ENCODE measurements around the gene SMPDL3A.

SMPDL3A gene

GRCh38 chr6:122808121-122808885, 19.2 kb downstream of the SMPDL3A start:
- DNase-seq (ENCODE audit: extremely low read depth, insufficient read length) = no peak
- TF ChIP-seq CTCF (IDR thresholded peaks at IDR 0.05; ENCODE audit: insufficient read depth, low read length, poor library complexity, severe bottlenecking) = no peak
- Histone ChIP-seq H3K27me3 (replicated peaks; ENCODE audit: control insufficient read depth, insufficient read depth, low read length) (no peaks in the 10 kb centered on the region), H3K4me3 (replicated peaks; ENCODE audit: low read depth, low read length) (no peak overlapping the region), H3K36me3 (ENCODE audit: control insufficient read depth, insufficient read depth, low read length) (no peaks in the 10 kb centered on the region)

DNA sequence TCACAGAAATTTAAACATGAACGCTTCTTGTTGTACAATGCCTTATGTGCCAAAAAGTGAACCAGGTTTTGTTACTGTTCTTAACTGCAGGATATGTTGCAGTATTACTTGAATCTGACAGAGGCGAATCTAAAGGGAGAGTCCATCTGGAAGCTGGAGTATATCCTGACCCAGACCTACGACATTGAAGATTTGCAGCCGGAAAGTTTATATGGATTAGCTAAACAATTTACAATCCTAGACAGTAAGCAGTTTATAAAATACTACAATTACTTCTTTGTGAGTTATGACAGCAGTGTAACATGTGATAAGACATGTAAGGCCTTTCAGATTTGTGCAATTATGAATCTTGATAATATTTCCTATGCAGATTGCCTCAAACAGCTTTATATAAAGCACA, 19.9 kb downstream of the SMPDL3A start:
- no peak for TF ChIP-seq CTCF (IDR thresholded peaks at IDR 0.05; ENCODE audit: insufficient read depth, low read length, poor library complexity, severe bottlenecking)
- Histone ChIP-seq H3K36me3 (ENCODE audit: control insufficient read depth, insufficient read depth, low read length) (no peaks in the 10 kb centered on the region), H3K27me3 (replicated peaks; ENCODE audit: control insufficient read depth, insufficient read depth, low read length) (no peaks in the 10 kb centered on the region), H3K4me3 (replicated peaks; ENCODE audit: low read depth, low read length) (no peak overlapping the region)
- DNase-seq (ENCODE audit: extremely low read depth, insufficient read length) = no peak

DNA sequence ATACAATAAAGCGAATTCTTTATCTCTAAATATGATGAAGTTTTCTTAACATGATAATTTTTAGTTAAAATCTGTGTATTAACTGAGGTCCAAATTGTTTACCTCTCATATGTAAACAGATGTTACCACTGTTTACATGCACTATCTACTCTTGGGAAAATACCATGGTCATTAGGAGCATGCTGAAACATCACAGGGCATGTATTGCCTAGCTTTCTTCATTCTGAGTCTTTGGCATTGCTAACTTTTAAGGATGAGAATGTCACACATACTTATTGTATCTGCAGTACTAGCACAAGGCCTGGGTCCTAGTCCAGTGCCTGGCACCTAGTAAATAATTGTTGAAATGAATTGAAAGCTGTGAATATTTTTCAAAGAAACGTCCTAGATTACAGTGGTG, 20.6 kb downstream of the SMPDL3A start:
- H3K27me3 ChIP-seq (replicated peaks; ENCODE audit: control insufficient read depth, insufficient read depth, low read length) = no peaks in the 10 kb centered on the region
- DNase-seq (ENCODE audit: extremely low read depth, insufficient read length) = no peak
- H3K4me3 ChIP-seq (replicated peaks; ENCODE audit: low read depth, low read length) = no peak overlapping the region
- H3K36me3 ChIP-seq (ENCODE audit: control insufficient read depth, insufficient read depth, low read length) = no peaks in the 10 kb centered on the region
- TF ChIP-seq CTCF (IDR thresholded peaks at IDR 0.05; ENCODE audit: insufficient read depth, low read length, poor library complexity, severe bottlenecking) = no peak

GRCh38 chr6:122810189-122810588, 21.1 kb downstream of the SMPDL3A start:
- no peaks in the 10 kb centered on the region for H3K36me3 ChIP-seq (ENCODE audit: control insufficient read depth, insufficient read depth, low read length)
- no peak for TF ChIP-seq CTCF (IDR thresholded peaks at IDR 0.05; ENCODE audit: insufficient read depth, low read length, poor library complexity, severe bottlenecking)
- H3K27me3 ChIP-seq (replicated peaks; ENCODE audit: control insufficient read depth, insufficient read depth, low read length) = no peaks in the 10 kb centered on the region
- DNase-seq (ENCODE audit: extremely low read depth, insufficient read length) = no peak
- H3K4me3 ChIP-seq (replicated peaks; ENCODE audit: low read depth, low read length) = no peak overlapping the region

DNA sequence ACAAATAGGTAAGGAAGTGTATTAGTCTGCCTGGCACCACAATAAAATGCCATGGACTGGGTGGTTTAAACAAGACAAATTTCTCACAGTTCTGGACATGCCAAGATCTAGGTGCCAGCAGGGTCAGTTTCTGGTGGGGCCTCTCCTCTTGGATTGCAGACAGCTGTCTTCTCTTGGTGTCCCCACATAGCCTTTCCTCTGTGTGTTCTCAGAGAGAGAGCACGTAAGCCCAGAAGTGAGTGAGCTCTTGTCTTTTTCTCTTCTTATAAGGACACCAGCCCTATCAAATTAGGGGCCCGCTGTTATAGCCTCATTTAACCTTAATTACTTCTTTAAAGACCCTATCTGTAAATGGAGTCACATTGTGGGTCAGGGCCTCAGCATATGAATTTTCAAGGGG, 28.3 kb downstream of the SMPDL3A start:
- Histone ChIP-seq H3K4me3 (replicated peaks; ENCODE audit: low read depth, low read length) (no peak overlapping the region), H3K36me3 (ENCODE audit: control insufficient read depth, insufficient read depth, low read length) (no peaks in the 10 kb centered on the region), H3K27me3 (replicated peaks; ENCODE audit: control insufficient read depth, insufficient read depth, low read length) (no peaks in the 10 kb centered on the region)
- no peak for DNase-seq (ENCODE audit: extremely low read depth, insufficient read length)
- TF ChIP-seq CTCF (IDR thresholded peaks at IDR 0.05; ENCODE audit: insufficient read depth, low read length, poor library complexity, severe bottlenecking) = no peak

GRCh38 chr6:122817766-122818165, 28.7 kb downstream of the SMPDL3A start:
- Histone ChIP-seq H3K27me3 (replicated peaks; ENCODE audit: control insufficient read depth, insufficient read depth, low read length) (no peaks in the 10 kb centered on the region), H3K4me3 (replicated peaks; ENCODE audit: low read depth, low read length) (no peak overlapping the region), H3K36me3 (ENCODE audit: control insufficient read depth, insufficient read depth, low read length) (no peaks in the 10 kb centered on the region)
- TF ChIP-seq CTCF (IDR thresholded peaks at IDR 0.05; ENCODE audit: insufficient read depth, low read length, poor library complexity, severe bottlenecking) = no peak
- DNase-seq (ENCODE audit: extremely low read depth, insufficient read length) = no peak

Data from GM06990 (cell line).